ES-I3 (cell line): ENCODE results near the gene DYNLT2.
"Not testable (repeated sequence)": the region's sequence is repeated elsewhere in the genome, so short reads cannot be mapped to it uniquely, and the experiment has no call there.

Experiments used
- H3K36me3 ChIP-seq: 2 replicates; pipeline ENCODE4 v1.6.1; 2013; ENCODE audit warnings: mild to moderate bottlenecking, low read length, control low read depth, moderate library complexity; ENCODE audit not compliant: insufficient read depth
- H3K4me1 ChIP-seq: 2 replicates; pipeline ENCODE4 v1.6.1; 2013; ENCODE audit warnings: mild to moderate bottlenecking, control low read depth, low read length; ENCODE audit not compliant: insufficient read depth
- H3K9ac ChIP-seq: 2 replicates; pipeline ENCODE4 v1.6.1; 2013; ENCODE audit warnings: low read depth, mild to moderate bottlenecking, low read length, moderate library complexity
- H3K9me3 ChIP-seq: 2 replicates; pipeline ENCODE4 v1.6.1; 2013; ENCODE audit warnings: mild to moderate bottlenecking, low read length, moderate library complexity; ENCODE audit not compliant: control insufficient read depth, insufficient read depth

DYNLT2 gene

GRCh38 chr6:169776379-169776778, 25.0 kb upstream of the DYNLT2 start:
- Histone ChIP-seq H3K9me3 (no peaks in the 10 kb centered on the region), H3K36me3 (no peaks in the 10 kb centered on the region; the same call in 1 of the 2 replicates), H3K4me1 (no peaks in the 10 kb centered on the region), H3K9ac (no peak overlapping the region)

GRCh38 chr6:169775321-169775720, 23.9 kb upstream of the DYNLT2 start:
- no peaks in the 10 kb centered on the region for H3K9me3 ChIP-seq
- no peaks in the 10 kb centered on the region; the same call in 1 of the 2 replicates for H3K36me3 ChIP-seq
- H3K9ac ChIP-seq, result no peak overlapping the region
- H3K4me1 ChIP-seq, result no peaks in the 10 kb centered on the region

- Histone ChIP-seq H3K9ac (no peak overlapping the region), H3K9me3 (no peaks in the 10 kb centered on the region), H3K4me1 (no peaks in the 10 kb centered on the region), H3K36me3 (no peaks in the 10 kb centered on the region; the same call in 1 of the 2 replicates)
Observed at GRCh38 chr6:169774347-169774746, 23.0 kb upstream of the DYNLT2 start.

- no peaks in the 10 kb centered on the region for H3K9me3 ChIP-seq
- H3K4me1 ChIP-seq, result no peaks in the 10 kb centered on the region
- no peak overlapping the region for H3K9ac ChIP-seq
- no peaks in the 10 kb centered on the region; the same call in 1 of the 2 replicates for H3K36me3 ChIP-seq
Observed at GRCh38 chr6:169766921-169767736, 15.8 kb upstream of the DYNLT2 start.

GRCh38 chr6:169766232-169766631, 14.9 kb upstream of the DYNLT2 start:
- Histone ChIP-seq H3K9ac (no peak overlapping the region), H3K9me3 (no peaks in the 10 kb centered on the region), H3K36me3 (no peaks in the 10 kb centered on the region), H3K4me1 (no peaks in the 10 kb centered on the region)

GRCh38 chr6:169765789-169766188, 14.4 kb upstream of the DYNLT2 start:
- H3K9ac ChIP-seq, H3K4me1 ChIP-seq, H3K9me3 ChIP-seq, H3K36me3 ChIP-seq: not testable (repeated sequence)

GRCh38 chr6:169763881-169764280, 12.5 kb upstream of the DYNLT2 start:
- no peaks in the 10 kb centered on the region for H3K9me3 ChIP-seq
- H3K36me3 ChIP-seq, result peaks cover 3% of the 10 kb centered on the region; the same call in 1 of the 2 replicates
- no peak overlapping the region for H3K9ac ChIP-seq
- H3K4me1 ChIP-seq, result no peaks in the 10 kb centered on the region

GRCh38 chr6:169763308-169763707, 11.9 kb upstream of the DYNLT2 start:
- no peaks in the 10 kb centered on the region for H3K4me1 ChIP-seq
- peaks cover 3% of the 10 kb centered on the region; the same call in 1 of the 2 replicates for H3K36me3 ChIP-seq
- H3K9ac ChIP-seq, result no peak overlapping the region
- H3K9me3 ChIP-seq, result no peaks in the 10 kb centered on the region

- peaks cover 3% of the 10 kb centered on the region; the same call in 1 of the 2 replicates for H3K36me3 ChIP-seq
- no peaks in the 10 kb centered on the region for H3K9me3 ChIP-seq
- peaks cover 14% of the 10 kb centered on the region for H3K4me1 ChIP-seq
- no peak overlapping the region for H3K9ac ChIP-seq
Observed at GRCh38 chr6:169755162-169755561, 3.8 kb upstream of the DYNLT2 start.

GRCh38 chr6:169752074-169752623, 777 bp upstream of the DYNLT2 start:
- H3K4me1 ChIP-seq, result peaks cover 16% of the 10 kb centered on the region
- H3K36me3 ChIP-seq, result no peaks in the 10 kb centered on the region
- H3K9me3 ChIP-seq, result no peaks in the 10 kb centered on the region
- H3K9ac ChIP-seq, result peak overlapping the region; percentile 98

- Histone ChIP-seq H3K9me3 (peaks cover 5% of the 10 kb centered on the region; the same call in 1 of the 2 replicates), H3K4me1 (peaks cover 5% of the 10 kb centered on the region; the same call in 1 of the 2 replicates), H3K9ac (no peak overlapping the region), H3K36me3 (no peaks in the 10 kb centered on the region)
Observed at GRCh38 chr6:169746556-169746955, 4.8 kb downstream of the DYNLT2 start.

- Histone ChIP-seq H3K4me1 (peaks cover 5% of the 10 kb centered on the region; the same call in 1 of the 2 replicates), H3K9me3 (peaks cover 5% of the 10 kb centered on the region; the same call in 1 of the 2 replicates), H3K9ac (no peak overlapping the region), H3K36me3 (no peaks in the 10 kb centered on the region)
Observed at GRCh38 chr6:169745405-169745804, 6.0 kb downstream of the DYNLT2 start.

- Histone ChIP-seq H3K9me3 (peaks cover 5% of the 10 kb centered on the region; the same call in 1 of the 2 replicates), H3K36me3 (no peaks in the 10 kb centered on the region), H3K4me1 (no peaks in the 10 kb centered on the region), H3K9ac (no peak overlapping the region)
Observed at GRCh38 chr6:169741344-169741743, 10.0 kb downstream of the DYNLT2 start.

GRCh38 chr6:169738976-169739529, 12.3 kb downstream of the DYNLT2 start:
- no peak overlapping the region for H3K9ac ChIP-seq
- no peaks in the 10 kb centered on the region for H3K9me3 ChIP-seq
- no peaks in the 10 kb centered on the region for H3K4me1 ChIP-seq
- no peaks in the 10 kb centered on the region for H3K36me3 ChIP-seq
